HepG2 (cell line): ENCODE data around the gene ITGA6. TPM values are rescaled to one million over a fixed set of nuclear protein-coding genes. Genes with fewer than 3 reads are reported as not detected.

Experiments
- ARHGAP35 ChIP-seq: sonication (generic); formaldehyde crosslinking; IDR thresholded peaks from 2 replicates; pipeline ENCODE4 v1.9.0; 2022; ENCODE audit warnings: mild to moderate bottlenecking, inconsistent platforms, moderate library complexity, missing genetic modification reagents, borderline replicate concordance
- BHLHE40 ChIP-seq: IDR thresholded peaks from 2 replicates; pipeline ENCODE4 v1.6.1; 2011; ENCODE audit warnings: low read length, improper control_type of control experiment
- BORCS8-MEF2B ChIP-seq: sonication (generic); formaldehyde crosslinking; IDR thresholded peaks from 2 replicates; pipeline ENCODE4 v1.8.0; 2022; ENCODE audit warnings: mild to moderate bottlenecking, missing genetic modification reagents
- CEBPB ChIP-seq: IDR thresholded peaks from 2 replicates; pipeline ENCODE4 v1.6.1; 2011; ENCODE audit warnings: low read depth, low read length, improper control_type of control experiment, borderline replicate concordance
- DNMT3B ChIP-seq: conservative IDR thresholded peaks from 2 replicates; pipeline ENCODE4 v1.6.1; 2016; ENCODE audit warnings: missing biosample characterization, control low read depth
- FOXA3 ChIP-seq: IDR thresholded peaks from 2 replicates; pipeline ENCODE4 v1.6.1; 2016; ENCODE audit warnings: missing genetic modification reagents, missing compliant biosample characterization
- GLI4 ChIP-seq: sonication (generic); formaldehyde crosslinking; IDR thresholded peaks from 2 replicates; pipeline ENCODE4 v1.5.1; 2020; ENCODE audit warnings: missing genetic modification reagents, mild to moderate bottlenecking, moderate library complexity, borderline replicate concordance
- KDM4B ChIP-seq: sonication (generic); formaldehyde crosslinking; IDR thresholded peaks from 2 replicates; pipeline ENCODE4 v1.4.0; 2020; ENCODE audit warnings: missing genetic modification reagents
- NBN ChIP-seq: fragments of 450-650 bp; conservative IDR thresholded peaks from 2 replicates; pipeline ENCODE4 v1.6.1; 2017
- NFE2L1 ChIP-seq: sonication (generic); formaldehyde crosslinking; IDR thresholded peaks from 2 replicates; pipeline ENCODE4 v1.4.0; 2020; ENCODE audit warnings: missing genetic modification reagents, mild to moderate bottlenecking, borderline replicate concordance
- SAFB2 ChIP-seq: sonication (generic); formaldehyde crosslinking; IDR thresholded peaks from 2 replicates; pipeline ENCODE4 v1.5.1; 2020; ENCODE audit warnings: missing genetic modification reagents, low read depth, mild to moderate bottlenecking, borderline replicate concordance
- SP140L ChIP-seq: sonication (generic); formaldehyde crosslinking; IDR thresholded peaks from 2 replicates; pipeline ENCODE4 v1.4.0; 2020; ENCODE audit warnings: missing genetic modification reagents, borderline replicate concordance
- WIZ ChIP-seq: sonication (generic); formaldehyde crosslinking; IDR thresholded peaks from 2 replicates; pipeline ENCODE4 v1.5.1; 2020; ENCODE audit warnings: mild to moderate bottlenecking, missing genetic modification reagents
- XRCC5 ChIP-seq: fragments of 200-400 bp; formaldehyde crosslinking; optimal IDR thresholded peaks from 2 replicates; pipeline ENCODE3; 2017; ENCODE audit warnings: mild to moderate bottlenecking, low read length
- ZNF256 ChIP-seq: sonication (generic); formaldehyde crosslinking; conservative IDR thresholded peaks from 2 replicates; pipeline ENCODE4 v1.4.0; 2020; ENCODE audit warnings: missing genetic modification reagents
- ZNF354B ChIP-seq: sonication (generic); formaldehyde crosslinking; IDR thresholded peaks from 2 replicates; pipeline ENCODE4 v1.8.0; 2022; ENCODE audit warnings: mild to moderate bottlenecking, missing genetic modification reagents
- ZNF615 ChIP-seq: sonication (generic); formaldehyde crosslinking; IDR thresholded peaks from 2 replicates; pipeline ENCODE4 v1.5.0; 2020; ENCODE audit warnings: mild to moderate bottlenecking, missing genetic modification reagents, borderline replicate concordance
- ZNF7 ChIP-seq: IDR thresholded peaks from 2 replicates; pipeline ENCODE4 v1.6.1; 2016; ENCODE audit warnings: missing biosample characterization, missing genetic modification reagents
- polyA plus RNA-seq, 8 experiments: library from polyadenylated mRNA; depleted of rRNA in 3 of 8; stranded (reverse) in 7 of 8; unstranded in 1 of 8; fragments of >200 nt; fragmentation: Illumina TruSeq in 4 of 8; extraction: Trizol in 4 of 8; gene quantifications; 2 replicates each; pipeline versions ENCODE4 v1.2.1 to v1.2.3, GENCODE V29; 2011 to 2016; ENCODE audit warnings: low read depth in 4 of 8, missing spikeins in 1 of 8, mixed read lengths in 1 of 8; ENCODE audit not compliant: insufficient read depth in 1 of 8
- total RNA-seq, 5 experiments: library from RNA; depleted of rRNA; stranded (reverse); fragments of >200 nt; fragmentation: Illumina TruSeq; extraction: Trizol; gene quantifications; 2 replicates each; pipeline ENCODE4 v1.2.3, GENCODE V29; 2016; ENCODE audit warnings: low read depth in 1 of 5
- TF ChIP-seq, protein P1 (sequence below): sonication (generic); formaldehyde crosslinking; IDR thresholded peaks from 2 replicates; pipeline ENCODE4 v1.5.1; 2020; ENCODE audit warnings: mild to moderate bottlenecking, missing genetic modification reagents
- TF ChIP-seq, protein P2 (sequence below): sonication (generic); formaldehyde crosslinking; IDR thresholded peaks from 2 replicates; pipeline ENCODE4 v1.5.0; 2020; ENCODE audit warnings: missing genetic modification reagents
- TF ChIP-seq, protein P3 (sequence below): IDR thresholded peaks from 2 replicates; pipeline ENCODE4 v1.6.1; 2016; ENCODE audit warnings: mild to moderate bottlenecking
- TF ChIP-seq, protein P4 (sequence below): sonication (generic); formaldehyde crosslinking; IDR thresholded peaks from 2 replicates; pipeline ENCODE4 v1.5.0; 2020; ENCODE audit warnings: missing genetic modification reagents
- TF ChIP-seq, protein P5 (sequence below), 2 experiments: fragments of 450-650 bp in 1 of 2; sonication (generic) in 1 of 2; formaldehyde crosslinking; IDR thresholded peaks; 2 replicates each; pipeline versions ENCODE4 v1.5.0 to v1.8.0; 2020 to 2022; ENCODE audit warnings: mild to moderate bottlenecking in 1 of 2, missing genetic modification reagents in 1 of 2

ITGA6 gene
- total and polyA plus RNA-seq, 2 of the 13 experiments (the other 11 are each of a cell fraction or from before 2014, with no cell fraction given): 24.0 to 92.5 TPM

DNA sequence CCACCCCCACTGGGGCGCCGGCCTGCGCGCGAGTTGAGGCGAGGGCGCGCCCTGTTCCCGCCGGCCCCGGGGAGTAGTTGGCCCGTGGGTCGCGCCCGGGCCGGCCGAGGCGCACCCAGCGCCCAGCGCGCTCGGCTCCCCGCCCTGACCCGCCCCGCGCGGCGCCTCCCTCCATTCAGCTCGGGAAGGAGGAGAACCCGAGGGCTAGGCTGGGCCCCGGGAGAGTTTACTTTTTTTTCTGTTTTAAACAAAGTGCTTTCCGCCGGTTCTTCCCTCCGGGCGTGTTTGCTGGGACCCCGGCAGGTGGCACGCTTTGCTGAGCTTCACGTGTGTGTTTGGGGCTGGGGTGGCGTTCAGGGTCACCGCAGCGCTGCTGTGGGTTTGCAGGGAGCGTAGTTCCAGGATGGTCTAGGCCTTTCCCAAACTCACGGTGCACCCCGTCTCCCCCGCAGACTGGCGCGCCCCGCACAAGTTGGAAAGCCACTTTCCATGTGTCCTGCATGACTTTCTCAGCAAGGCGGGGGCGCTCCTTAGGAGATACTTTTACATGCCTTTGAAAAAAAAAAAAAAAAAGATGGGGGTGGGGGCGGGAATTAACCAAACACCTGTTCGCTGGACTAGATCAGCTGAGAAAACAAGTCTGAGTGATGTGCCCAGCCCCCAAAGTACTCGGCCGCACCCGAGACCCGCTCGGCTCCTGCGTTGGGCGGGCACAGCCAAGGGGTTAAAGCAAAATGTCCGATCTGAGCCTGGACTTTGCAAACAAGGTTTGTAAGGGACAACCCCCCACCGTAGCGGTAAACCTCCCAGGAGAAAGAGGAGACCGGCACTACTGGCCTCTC, 825 bp downstream of the ITGA6 start (continued):
- peak; percentile 24; the same call in 1 of the 2 replicates for TF ChIP-seq NFE2L1 (CRISPR knock-in tag)
- TF ChIP-seq ARHGAP35: peak; percentile 28; the same call in 1 of the 2 replicates
- TF ChIP-seq WIZ (CRISPR knock-in tag): no peak
- 0 out of 2 replicates have a peak, but pooled peaks have one; percentile 6 for TF ChIP-seq ZNF615 (CRISPR knock-in tag)
- peak; percentile 50; the same call in 1 of the 2 replicates for TF ChIP-seq BORCS8-MEF2B (CRISPR knock-in tag)
- no peak for TF ChIP-seq CEBPB
- no peak for TF ChIP-seq DNMT3B
- peak; percentile 31 for TF ChIP-seq XRCC5
- TF ChIP-seq NBN: no peak
- TF ChIP-seq, protein P1, sequence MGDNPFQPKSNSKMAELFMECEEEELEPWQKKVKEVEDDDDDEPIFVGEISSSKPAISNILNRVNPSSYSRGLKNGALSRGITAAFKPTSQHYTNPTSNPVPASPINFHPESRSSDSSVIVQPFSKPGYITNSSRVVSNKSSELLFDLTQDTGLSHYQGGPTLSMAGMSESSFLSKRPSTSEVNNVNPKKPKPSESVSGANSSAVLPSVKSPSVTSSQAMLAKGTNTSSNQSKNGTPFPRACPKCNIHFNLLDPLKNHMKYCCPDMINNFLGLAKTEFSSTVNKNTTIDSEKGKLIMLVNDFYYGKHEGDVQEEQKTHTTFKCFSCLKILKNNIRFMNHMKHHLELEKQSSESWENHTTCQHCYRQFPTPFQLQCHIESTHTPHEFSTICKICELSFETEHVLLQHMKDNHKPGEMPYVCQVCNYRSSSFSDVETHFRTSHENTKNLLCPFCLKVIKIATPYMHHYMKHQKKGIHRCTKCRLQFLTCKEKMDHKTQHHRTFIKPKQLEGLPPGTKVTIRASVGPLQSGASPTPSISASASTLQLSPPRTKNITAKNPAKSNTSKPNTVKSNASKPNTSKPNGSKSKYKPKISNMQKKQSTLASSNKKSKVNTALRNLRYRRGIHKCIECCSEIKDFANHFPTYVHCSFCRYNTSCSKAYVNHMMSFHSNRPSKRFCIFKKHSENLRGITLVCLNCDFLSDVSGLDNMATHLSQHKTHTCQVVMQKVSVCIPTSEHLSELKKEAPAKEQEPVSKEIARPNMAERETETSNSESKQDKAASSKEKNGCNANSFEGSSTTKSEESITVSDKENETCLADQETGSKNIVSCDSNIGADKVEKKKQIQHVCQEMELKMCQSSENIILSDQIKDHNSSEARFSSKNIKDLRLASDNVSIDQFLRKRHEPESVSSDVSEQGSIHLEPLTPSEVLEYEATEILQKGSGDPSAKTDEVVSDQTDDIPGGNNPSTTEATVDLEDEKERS (CRISPR knock-in tag): peak; percentile 74
- no peak for TF ChIP-seq ZNF7 (CRISPR knock-in tag)
- TF ChIP-seq GLI4: no peak
- TF ChIP-seq BHLHE40: peak; percentile 38; the same call in 1 of the 2 replicates
- TF ChIP-seq SAFB2: no peak
- TF ChIP-seq, protein P2, sequence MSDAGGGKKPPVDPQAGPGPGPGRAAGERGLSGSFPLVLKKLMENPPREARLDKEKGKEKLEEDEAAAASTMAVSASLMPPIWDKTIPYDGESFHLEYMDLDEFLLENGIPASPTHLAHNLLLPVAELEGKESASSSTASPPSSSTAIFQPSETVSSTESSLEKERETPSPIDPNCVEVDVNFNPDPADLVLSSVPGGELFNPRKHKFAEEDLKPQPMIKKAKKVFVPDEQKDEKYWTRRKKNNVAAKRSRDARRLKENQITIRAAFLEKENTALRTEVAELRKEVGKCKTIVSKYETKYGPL (CRISPR knock-in tag): no peak
- no peak for TF ChIP-seq KDM4B (CRISPR knock-in tag)
- TF ChIP-seq, protein P3, sequence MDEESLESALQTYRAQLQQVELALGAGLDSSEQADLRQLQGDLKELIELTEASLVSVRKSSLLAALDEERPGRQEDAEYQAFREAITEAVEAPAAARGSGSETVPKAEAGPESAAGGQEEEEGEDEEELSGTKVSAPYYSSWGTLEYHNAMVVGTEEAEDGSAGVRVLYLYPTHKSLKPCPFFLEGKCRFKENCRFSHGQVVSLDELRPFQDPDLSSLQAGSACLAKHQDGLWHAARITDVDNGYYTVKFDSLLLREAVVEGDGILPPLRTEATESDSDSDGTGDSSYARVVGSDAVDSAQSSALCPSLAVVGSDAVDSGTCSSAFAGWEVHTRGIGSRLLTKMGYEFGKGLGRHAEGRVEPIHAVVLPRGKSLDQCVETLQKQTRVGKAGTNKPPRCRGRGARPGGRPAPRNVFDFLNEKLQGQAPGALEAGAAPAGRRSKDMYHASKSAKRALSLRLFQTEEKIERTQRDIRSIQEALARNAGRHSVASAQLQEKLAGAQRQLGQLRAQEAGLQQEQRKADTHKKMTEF (CRISPR knock-in tag): no peak
- no peak for TF ChIP-seq ZNF256 (CRISPR knock-in tag)
- TF ChIP-seq FOXA3 (CRISPR knock-in tag): peak; percentile 10; the same call in 1 of the 2 replicates
- TF ChIP-seq, protein P4, sequence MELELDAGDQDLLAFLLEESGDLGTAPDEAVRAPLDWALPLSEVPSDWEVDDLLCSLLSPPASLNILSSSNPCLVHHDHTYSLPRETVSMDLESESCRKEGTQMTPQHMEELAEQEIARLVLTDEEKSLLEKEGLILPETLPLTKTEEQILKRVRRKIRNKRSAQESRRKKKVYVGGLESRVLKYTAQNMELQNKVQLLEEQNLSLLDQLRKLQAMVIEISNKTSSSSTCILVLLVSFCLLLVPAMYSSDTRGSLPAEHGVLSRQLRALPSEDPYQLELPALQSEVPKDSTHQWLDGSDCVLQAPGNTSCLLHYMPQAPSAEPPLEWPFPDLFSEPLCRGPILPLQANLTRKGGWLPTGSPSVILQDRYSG: no peak; the same call in 1 of the 2 replicates
- TF ChIP-seq, protein P5, sequence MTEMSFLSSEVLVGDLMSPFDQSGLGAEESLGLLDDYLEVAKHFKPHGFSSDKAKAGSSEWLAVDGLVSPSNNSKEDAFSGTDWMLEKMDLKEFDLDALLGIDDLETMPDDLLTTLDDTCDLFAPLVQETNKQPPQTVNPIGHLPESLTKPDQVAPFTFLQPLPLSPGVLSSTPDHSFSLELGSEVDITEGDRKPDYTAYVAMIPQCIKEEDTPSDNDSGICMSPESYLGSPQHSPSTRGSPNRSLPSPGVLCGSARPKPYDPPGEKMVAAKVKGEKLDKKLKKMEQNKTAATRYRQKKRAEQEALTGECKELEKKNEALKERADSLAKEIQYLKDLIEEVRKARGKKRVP (CRISPR knock-in tag; IDR thresholded peaks at IDR 0.05): no peak
- TF ChIP-seq ZNF354B (CRISPR knock-in tag): no peak
- TF ChIP-seq SP140L (CRISPR knock-in tag): no peak
